Measurements from ENCODE around the gene LTBP2.

LTBP2 gene

DNA sequence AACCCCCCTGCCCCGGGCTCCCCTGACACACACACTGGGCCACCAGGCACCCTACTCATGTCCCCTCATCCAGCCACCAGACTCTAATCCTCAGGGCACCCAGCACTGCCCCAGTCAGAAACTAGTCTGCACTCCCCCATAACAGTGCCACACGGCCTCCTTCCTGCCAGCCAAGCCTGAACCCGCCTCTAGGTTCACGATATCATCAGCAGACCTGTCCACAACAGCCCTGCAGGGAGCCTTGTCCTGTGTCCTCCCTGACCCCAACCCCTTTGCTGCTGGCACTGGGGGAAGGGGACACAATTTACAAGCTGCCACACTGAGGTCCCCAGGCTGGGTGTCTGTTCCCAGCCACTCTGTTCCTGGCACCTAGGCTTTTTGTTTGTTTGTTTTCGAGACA lies 33.6 kb downstream of the LTBP2 start:
- H3K4me3 ChIP-seq (replicated peaks; ENCODE audit: insufficient read depth, low read length) = no peak overlapping the region
- DNase-seq (ENCODE audit: low read depth in 1 of 2, low spot score in 1 of 2) = no peak
- TF ChIP-seq SPI1 (IDR thresholded peaks at IDR 0.05; ENCODE audit: borderline replicate concordance, low read depth) (no peak), POLR2AphosphoS5 (IDR thresholded peaks at IDR 0.05; ENCODE audit: low read depth) (no peak), GABPA (IDR thresholded peaks at IDR 0.05; ENCODE audit: low read depth) (no peak)
- TF ChIP-seq, protein P1, sequence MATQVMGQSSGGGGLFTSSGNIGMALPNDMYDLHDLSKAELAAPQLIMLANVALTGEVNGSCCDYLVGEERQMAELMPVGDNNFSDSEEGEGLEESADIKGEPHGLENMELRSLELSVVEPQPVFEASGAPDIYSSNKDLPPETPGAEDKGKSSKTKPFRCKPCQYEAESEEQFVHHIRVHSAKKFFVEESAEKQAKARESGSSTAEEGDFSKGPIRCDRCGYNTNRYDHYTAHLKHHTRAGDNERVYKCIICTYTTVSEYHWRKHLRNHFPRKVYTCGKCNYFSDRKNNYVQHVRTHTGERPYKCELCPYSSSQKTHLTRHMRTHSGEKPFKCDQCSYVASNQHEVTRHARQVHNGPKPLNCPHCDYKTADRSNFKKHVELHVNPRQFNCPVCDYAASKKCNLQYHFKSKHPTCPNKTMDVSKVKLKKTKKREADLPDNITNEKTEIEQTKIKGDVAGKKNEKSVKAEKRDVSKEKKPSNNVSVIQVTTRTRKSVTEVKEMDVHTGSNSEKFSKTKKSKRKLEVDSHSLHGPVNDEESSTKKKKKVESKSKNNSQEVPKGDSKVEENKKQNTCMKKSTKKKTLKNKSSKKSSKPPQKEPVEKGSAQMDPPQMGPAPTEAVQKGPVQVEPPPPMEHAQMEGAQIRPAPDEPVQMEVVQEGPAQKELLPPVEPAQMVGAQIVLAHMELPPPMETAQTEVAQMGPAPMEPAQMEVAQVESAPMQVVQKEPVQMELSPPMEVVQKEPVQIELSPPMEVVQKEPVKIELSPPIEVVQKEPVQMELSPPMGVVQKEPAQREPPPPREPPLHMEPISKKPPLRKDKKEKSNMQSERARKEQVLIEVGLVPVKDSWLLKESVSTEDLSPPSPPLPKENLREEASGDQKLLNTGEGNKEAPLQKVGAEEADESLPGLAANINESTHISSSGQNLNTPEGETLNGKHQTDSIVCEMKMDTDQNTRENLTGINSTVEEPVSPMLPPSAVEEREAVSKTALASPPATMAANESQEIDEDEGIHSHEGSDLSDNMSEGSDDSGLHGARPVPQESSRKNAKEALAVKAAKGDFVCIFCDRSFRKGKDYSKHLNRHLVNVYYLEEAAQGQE (IDR thresholded peaks at IDR 0.05; ENCODE audit: insufficient replicate concordance, low read depth) = no peak
- TF ChIP-seq, protein P2, sequence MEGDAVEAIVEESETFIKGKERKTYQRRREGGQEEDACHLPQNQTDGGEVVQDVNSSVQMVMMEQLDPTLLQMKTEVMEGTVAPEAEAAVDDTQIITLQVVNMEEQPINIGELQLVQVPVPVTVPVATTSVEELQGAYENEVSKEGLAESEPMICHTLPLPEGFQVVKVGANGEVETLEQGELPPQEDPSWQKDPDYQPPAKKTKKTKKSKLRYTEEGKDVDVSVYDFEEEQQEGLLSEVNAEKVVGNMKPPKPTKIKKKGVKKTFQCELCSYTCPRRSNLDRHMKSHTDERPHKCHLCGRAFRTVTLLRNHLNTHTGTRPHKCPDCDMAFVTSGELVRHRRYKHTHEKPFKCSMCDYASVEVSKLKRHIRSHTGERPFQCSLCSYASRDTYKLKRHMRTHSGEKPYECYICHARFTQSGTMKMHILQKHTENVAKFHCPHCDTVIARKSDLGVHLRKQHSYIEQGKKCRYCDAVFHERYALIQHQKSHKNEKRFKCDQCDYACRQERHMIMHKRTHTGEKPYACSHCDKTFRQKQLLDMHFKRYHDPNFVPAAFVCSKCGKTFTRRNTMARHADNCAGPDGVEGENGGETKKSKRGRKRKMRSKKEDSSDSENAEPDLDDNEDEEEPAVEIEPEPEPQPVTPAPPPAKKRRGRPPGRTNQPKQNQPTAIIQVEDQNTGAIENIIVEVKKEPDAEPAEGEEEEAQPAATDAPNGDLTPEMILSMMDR (IDR thresholded peaks at IDR 0.05; ENCODE audit: insufficient read depth, low read length) = no peak
- no peaks in the 10 kb centered on the region for H3K27me3 ChIP-seq (ENCODE audit: insufficient read depth, poor library complexity, severe bottlenecking)
- H3K27ac ChIP-seq (replicated peaks) = no peak overlapping the region

DNA sequence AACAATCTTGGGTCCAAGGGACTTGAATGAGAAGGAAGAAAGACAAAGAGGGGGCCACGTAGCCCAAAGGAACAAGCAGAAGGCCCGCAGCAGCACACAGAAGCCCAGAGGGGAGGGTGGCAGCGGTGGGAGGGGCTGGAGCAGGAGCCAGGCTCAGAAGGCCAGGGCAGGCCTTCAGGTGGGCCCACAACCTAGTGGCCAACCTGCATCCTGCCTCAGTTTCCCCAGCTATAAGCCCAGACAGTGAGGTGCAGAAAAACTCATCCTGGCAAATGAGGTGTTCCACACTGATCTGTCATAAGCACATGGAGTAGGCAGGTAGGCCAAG lies 34.1 kb downstream of the LTBP2 start:
- no peaks in the 10 kb centered on the region for H3K27me3 ChIP-seq (ENCODE audit: insufficient read depth, poor library complexity, severe bottlenecking)
- no peak for DNase-seq (ENCODE audit: low read depth in 1 of 2, low spot score in 1 of 2)
- no peak for TF ChIP-seq POLR2AphosphoS5 (IDR thresholded peaks at IDR 0.05; ENCODE audit: low read depth)
- no peak for TF ChIP-seq SPI1 (IDR thresholded peaks at IDR 0.05; ENCODE audit: borderline replicate concordance, low read depth)
- TF ChIP-seq, protein P1 (IDR thresholded peaks at IDR 0.05; ENCODE audit: insufficient replicate concordance, low read depth) = no peak
- no peak overlapping the region for H3K27ac ChIP-seq (replicated peaks)
- H3K4me3 ChIP-seq (replicated peaks; ENCODE audit: insufficient read depth, low read length) = no peak overlapping the region

- H3K4me3 ChIP-seq (replicated peaks; ENCODE audit: insufficient read depth, low read length) = no peak overlapping the region
- TF ChIP-seq GABPA (IDR thresholded peaks at IDR 0.05; ENCODE audit: low read depth) (no peak), POLR2AphosphoS5 (IDR thresholded peaks at IDR 0.05; ENCODE audit: low read depth) (no peak), SPI1 (IDR thresholded peaks at IDR 0.05; ENCODE audit: borderline replicate concordance, low read depth) (no peak)
- TF ChIP-seq, protein P1 (IDR thresholded peaks at IDR 0.05; ENCODE audit: insufficient replicate concordance, low read depth) = no peak
- TF ChIP-seq, protein P2 (IDR thresholded peaks at IDR 0.05; ENCODE audit: insufficient read depth, low read length) = no peak
- no peaks in the 10 kb centered on the region for H3K27me3 ChIP-seq (ENCODE audit: insufficient read depth, poor library complexity, severe bottlenecking)
- DNase-seq (ENCODE audit: low read depth in 1 of 2, low spot score in 1 of 2) = no peak
- H3K27ac ChIP-seq (replicated peaks) = no peak overlapping the region
Observed at GRCh38 chr14:74577247-74577947, 34.6 kb downstream of the LTBP2 start.
